Subcutaneous adipose tissue (tissue), 4 donors: ENCODE measurements around the gene WASF1. TPM values are rescaled to one million over a fixed set of nuclear protein-coding genes. Genes with fewer than 3 reads are reported as not detected.

Experiments used
- CTCF ChIP-seq: fragments of 450-650 bp; IDR thresholded peaks from one replicate; pipeline ENCODE4 v1.5.1; 2016; ENCODE audit warnings: low read depth, mild to moderate bottlenecking, control low read depth, antibody characterized with exemption, moderate library complexity
- total RNA-seq, 4 donors: library from RNA; depleted of rRNA; stranded (reverse); fragments of >200 nt; gene quantifications; one replicate each; pipeline ENCODE4 v1.1.0, GENCODE V29; 2016

Gene WASF1
- total RNA-seq, 4 donors from 2014 or later = 6.8 to 14.4 (median 11.4) TPM

GRCh38 chr6:110188791-110189190 is 9.3 kb upstream of the WASF1 start:
- no peak for TF ChIP-seq CTCF

GRCh38 chr6:110185879-110186278 is 6.4 kb upstream of the WASF1 start:
- no peak for TF ChIP-seq CTCF

GRCh38 chr6:110183292-110183885 is 3.9 kb upstream of the WASF1 start:
- TF ChIP-seq CTCF = no peak

GRCh38 chr6:110181131-110182030 is 1.9 kb upstream of the WASF1 start:
- TF ChIP-seq CTCF = no peak

GRCh38 chr6:110180228-110181008 is 948 bp upstream of the WASF1 start, which contains the start of gene CDC40:
Gene CDC40 (plus strand): TSS chr6:110180427. CDS start chr6:110180445, 18 bp downstream.
- TF ChIP-seq CTCF = no peak

GRCh38 chr6:110178626-110179405 is 654 bp downstream of the WASF1 start:
- no peak for TF ChIP-seq CTCF
